MCF 10A (cell line): Measurements from ENCODE around the gene CNIH1. TPM values are rescaled to one million over a fixed set of nuclear protein-coding genes. Genes with fewer than 3 reads are reported as not detected.
"Not testable (repeated sequence)": the region's sequence is repeated elsewhere in the genome, so short reads cannot be mapped to it uniquely, and the experiment has no call there.

Source experiments
- BruUV-seq: library from RNA; stranded (reverse); fragments of 400-500 nt; replicated peaks from 2 replicates; lab custom pipeline; 2021; lab: Mats Ljungman, UMichigan
- CTCF ChIA-PET: fragments of 300-600 bp; sonication (Branson Sonifier 250); formaldehyde crosslinking; extraction: SDS; loops from one replicate; lab custom pipeline; 2021; ENCODE audit warnings: antibody characterized with exemption, inconsistent platforms; lab: Yijun Ruan, JAX
- POLR2A ChIA-PET: fragments of 300-600, 350-650 bp; sonication (Branson Sonifier 250); formaldehyde crosslinking; extraction: SDS; loops from one replicate; lab custom pipeline; 2020; ENCODE audit warnings: antibody characterized with exemption, inconsistent platforms; lab: Yijun Ruan, JAX
- DNase-seq: peaks from one replicate; pipeline ENCODE4 v3.0.0-alpha.2; 2018; ENCODE audit not compliant: unreplicated experiment
- H3K27ac Mint-ChIP-seq: one replicate; pipeline ENCODE4 v1.8.0; 2022; ENCODE audit warnings: mild to moderate bottlenecking, low read depth, mixed read lengths; ENCODE audit not compliant: unreplicated experiment
- H3K27me3 Mint-ChIP-seq: one replicate; pipeline ENCODE4 v1.8.0; 2022; ENCODE audit warnings: mixed read lengths; ENCODE audit not compliant: insufficient read depth, unreplicated experiment
- H3K36me3 Mint-ChIP-seq: one replicate; pipeline ENCODE4 v1.8.0; 2022; ENCODE audit warnings: mild to moderate bottlenecking, moderate library complexity, mixed read lengths; ENCODE audit not compliant: insufficient read depth, unreplicated experiment
- H3K4me1 Mint-ChIP-seq: one replicate; pipeline ENCODE4 v1.8.0; 2022; ENCODE audit warnings: mixed read lengths; ENCODE audit not compliant: insufficient read depth, unreplicated experiment
- H3K4me3 Mint-ChIP-seq: one replicate; pipeline ENCODE4 v1.8.0; 2022; ENCODE audit warnings: mild to moderate bottlenecking, moderate library complexity, mixed read lengths; ENCODE audit not compliant: unreplicated experiment
- H3K9me3 Mint-ChIP-seq: one replicate; pipeline ENCODE4 v1.8.0; 2022; ENCODE audit warnings: mixed read lengths; ENCODE audit not compliant: unreplicated experiment
- intact Hi-C: fragments of 100-400 bp; cut with micrococcal nuclease; formaldehyde crosslinking; loops from 2 replicates; pipeline ENCODE4 v1.14.1; 2022
- total RNA-seq: library from RNA; stranded (reverse); gene quantifications from 2 replicates; pipeline ENCODE4 v1.2.3, GENCODE V29; 2022
- TF ChIP-seq, protein P1 (sequence below): fragments of 200-600 bp; IDR thresholded peaks from one replicate; pipeline ENCODE4 v1.8.0; 2022; ENCODE audit warnings: antibody characterized with exemption, mild to moderate bottlenecking; ENCODE audit not compliant: unreplicated experiment

CNIH1 gene
- total RNA-seq, 1 experiment from 2014 or later = 228 TPM

DNA sequence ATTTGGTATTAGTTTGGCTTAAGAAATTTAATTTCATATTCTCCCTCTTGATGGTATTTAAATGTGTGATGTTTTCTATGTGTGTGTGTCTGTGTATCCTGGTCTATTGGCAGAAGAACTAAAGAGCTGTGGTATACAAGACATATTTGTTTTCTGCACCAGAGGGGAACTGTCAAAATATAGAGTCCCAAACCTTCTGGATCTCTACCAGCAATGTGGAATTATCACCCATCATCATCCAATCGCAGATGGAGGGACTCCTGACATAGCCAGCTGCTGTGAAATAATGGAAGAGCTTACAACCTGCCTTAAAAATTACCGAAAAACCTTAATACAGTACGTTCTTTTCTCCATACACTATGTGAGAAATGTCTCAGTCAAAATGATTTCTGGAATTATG is 29.8 kb downstream of the CNIH1 start:
- Mint-ChIP-seq H3K9me3 (peaks cover 6% of the 10 kb centered on the region), H3K27ac (no peak overlapping the region), H3K4me3 (no peak overlapping the region), H3K4me1 (no peaks in the 10 kb centered on the region), H3K36me3 (peaks cover 31% of the 10 kb centered on the region), H3K27me3 (no peaks in the 10 kb centered on the region)
- CTCF ChIA-PET = interaction anchor here (0.7 to 1.8 kb wide), 4 partner anchors 9 to 305 kb away, joined by 4 to 9 read pairs (median 5); partner anchors contain the start of gene CDKN3
- POLR2A ChIA-PET = interaction anchor here (0.6 to 2.4 kb wide), 4 partner anchors 13 to 245 kb away, joined by 3 to 16 read pairs (median 3); partner anchors contain the start of gene CDKN3
- DNase-seq = no peak
- intact Hi-C loops = no loop called here
- no TSS peak for BruUV-seq
- TF ChIP-seq, protein P1, sequence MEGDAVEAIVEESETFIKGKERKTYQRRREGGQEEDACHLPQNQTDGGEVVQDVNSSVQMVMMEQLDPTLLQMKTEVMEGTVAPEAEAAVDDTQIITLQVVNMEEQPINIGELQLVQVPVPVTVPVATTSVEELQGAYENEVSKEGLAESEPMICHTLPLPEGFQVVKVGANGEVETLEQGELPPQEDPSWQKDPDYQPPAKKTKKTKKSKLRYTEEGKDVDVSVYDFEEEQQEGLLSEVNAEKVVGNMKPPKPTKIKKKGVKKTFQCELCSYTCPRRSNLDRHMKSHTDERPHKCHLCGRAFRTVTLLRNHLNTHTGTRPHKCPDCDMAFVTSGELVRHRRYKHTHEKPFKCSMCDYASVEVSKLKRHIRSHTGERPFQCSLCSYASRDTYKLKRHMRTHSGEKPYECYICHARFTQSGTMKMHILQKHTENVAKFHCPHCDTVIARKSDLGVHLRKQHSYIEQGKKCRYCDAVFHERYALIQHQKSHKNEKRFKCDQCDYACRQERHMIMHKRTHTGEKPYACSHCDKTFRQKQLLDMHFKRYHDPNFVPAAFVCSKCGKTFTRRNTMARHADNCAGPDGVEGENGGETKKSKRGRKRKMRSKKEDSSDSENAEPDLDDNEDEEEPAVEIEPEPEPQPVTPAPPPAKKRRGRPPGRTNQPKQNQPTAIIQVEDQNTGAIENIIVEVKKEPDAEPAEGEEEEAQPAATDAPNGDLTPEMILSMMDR = no peak

DNA sequence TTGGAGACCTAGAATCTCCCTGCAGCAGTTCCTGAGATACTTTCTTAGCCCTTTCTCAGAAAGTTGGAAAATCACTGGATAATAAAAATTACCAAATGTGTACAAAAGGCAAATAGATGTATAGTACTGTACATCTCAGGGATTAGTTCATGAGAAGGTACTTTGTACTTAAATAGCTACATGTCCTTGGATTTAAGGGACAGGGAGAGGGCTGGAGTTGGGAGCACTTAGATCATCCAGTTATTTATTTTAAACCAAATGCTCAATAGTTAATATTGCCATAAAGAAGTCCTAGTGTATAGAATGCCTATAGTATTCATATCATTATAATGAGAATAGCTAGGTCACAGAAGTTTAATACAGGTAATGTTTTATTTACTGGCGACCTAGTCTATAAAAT is 31.0 kb downstream of the CNIH1 start:
- ChIA-PET CTCF (interaction anchor here (1.1 kb wide), 1 partner anchor 21 kb away, joined by 3 read pairs; no protein-coding TSS in a partner anchor), POLR2A (interaction anchor here (1.2 kb wide), 1 partner anchor 28 kb away, joined by 3 read pairs; no protein-coding TSS in a partner anchor)
- H3K9me3 Mint-ChIP-seq = peaks cover 12% of the 10 kb centered on the region
- H3K4me3 Mint-ChIP-seq = no peak overlapping the region
- no peak overlapping the region for H3K27ac Mint-ChIP-seq
- DNase-seq = no peak
- no peaks in the 10 kb centered on the region for H3K4me1 Mint-ChIP-seq
- no TSS peak for BruUV-seq
- TF ChIP-seq, protein P1 = no peak
- H3K27me3 Mint-ChIP-seq = no peaks in the 10 kb centered on the region
- intact Hi-C loops = no loop called here
- peaks cover 31% of the 10 kb centered on the region for H3K36me3 Mint-ChIP-seq

DNA sequence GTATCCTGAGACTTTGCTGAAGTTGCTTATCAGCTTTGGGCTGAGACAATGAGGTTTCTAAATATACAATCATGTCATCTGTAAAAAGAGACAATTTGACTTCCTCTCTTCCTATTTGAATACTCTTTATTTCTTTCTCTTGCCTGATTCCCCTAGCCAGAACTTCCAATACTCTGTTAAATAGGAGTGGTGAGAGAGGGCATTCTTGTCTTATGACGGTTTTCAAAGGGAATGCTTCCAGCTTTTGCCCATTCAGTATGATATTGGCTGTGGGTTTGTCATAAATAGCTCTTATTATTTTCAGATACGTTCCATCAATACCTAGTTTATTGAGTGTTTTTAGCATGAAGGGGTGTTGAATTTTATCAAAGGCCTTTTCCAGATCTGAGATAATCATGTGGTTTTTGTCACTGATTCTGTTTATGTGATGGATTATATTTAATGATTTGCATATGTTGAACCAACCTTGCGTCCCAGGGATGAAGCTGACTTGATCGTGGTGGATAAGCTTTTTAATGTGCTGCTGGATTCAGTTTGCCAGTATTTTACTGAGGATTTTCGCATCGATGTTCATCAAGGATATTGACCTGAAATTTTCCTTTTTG is 37.7 kb downstream of the CNIH1 start:
- H3K4me1 Mint-ChIP-seq, H3K4me3 Mint-ChIP-seq, POLR2A ChIA-PET, intact Hi-C loops, H3K27me3 Mint-ChIP-seq, DNase-seq, H3K27ac Mint-ChIP-seq, BruUV-seq: not testable (repeated sequence)
- Mint-ChIP-seq H3K36me3 (peaks cover 29% of the 10 kb centered on the region), H3K9me3 (peaks cover 12% of the 10 kb centered on the region)
- CTCF ChIA-PET = interaction anchor here (0.6 to 1.1 kb wide), 3 partner anchors 9 to 21 kb away, joined by 3 to 4 read pairs (median 3); no protein-coding TSS in a partner anchor

DNA sequence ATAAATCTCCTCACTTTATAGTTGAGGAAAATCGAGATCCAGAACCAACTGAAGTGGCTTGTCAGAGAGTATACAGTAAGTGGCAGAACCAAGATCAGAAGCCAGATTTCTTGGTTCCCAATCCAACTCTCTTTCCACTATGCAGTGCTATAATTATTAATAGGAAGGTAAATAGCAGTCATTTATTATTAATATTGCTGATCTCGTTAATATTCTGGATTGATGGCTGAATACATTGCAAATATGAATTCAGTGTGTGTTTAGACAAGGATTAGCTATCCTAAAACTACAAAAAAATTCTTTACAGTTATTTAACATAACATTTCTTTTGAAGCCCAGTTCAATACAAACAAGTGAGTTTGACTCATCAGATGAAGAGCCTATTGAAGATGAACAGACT is 41.6 kb downstream of the CNIH1 start:
- TF ChIP-seq, protein P1 = no peak
- intact Hi-C loops = no loop called here
- peaks cover 16% of the 10 kb centered on the region for H3K4me1 Mint-ChIP-seq
- H3K9me3 Mint-ChIP-seq = no peaks in the 10 kb centered on the region
- H3K27ac Mint-ChIP-seq = no peak overlapping the region
- CTCF ChIA-PET = interaction anchor here (0.6 kb wide), 1 partner anchor 42 kb away, joined by 3 read pairs; no protein-coding TSS in a partner anchor
- no peak overlapping the region for H3K4me3 Mint-ChIP-seq
- H3K36me3 Mint-ChIP-seq = peaks cover 23% of the 10 kb centered on the region
- DNase-seq = no peak
- BruUV-seq = no TSS peak
- H3K27me3 Mint-ChIP-seq = no peaks in the 10 kb centered on the region
- POLR2A ChIA-PET = interaction anchor here (1.2 kb wide), 1 partner anchor 41 kb away, joined by 3 read pairs; the partner anchor contains the start of gene CNIH1
